SK-N-SH (cell line): Measurements from ENCODE around the gene POC5. TPM values are rescaled to one million over a fixed set of nuclear protein-coding genes. Genes with fewer than 3 reads are reported as not detected.

Source experiments
- CTCF ChIA-PET: fragments of 300-600, 350-600 bp; formaldehyde crosslinking; extraction: SDS; loops from one replicate; lab custom pipeline; 2021; lab: Yijun Ruan, JAX
- POLR2A ChIA-PET: fragments of 350-600 bp; sonication (Branson Sonifier 250); formaldehyde crosslinking; extraction: SDS; loops from one replicate; lab custom pipeline; 2020; ENCODE audit warnings: antibody characterized with exemption, inconsistent platforms; lab: Yijun Ruan, JAX
- DNase-seq: peaks from one replicate; pipeline ENCODE4 v3.0.0; 2012
- H2AFZ ChIP-seq: fragments of 200-600 bp; sonication (generic); 2 replicates; pipeline ENCODE4 v1.8.1; 2016; ENCODE audit warnings: antibody characterized with exemption, mild to moderate bottlenecking, low read depth
- H3F3A ChIP-seq: fragments of 200-600 bp; sonication (generic); replicated peaks from 2 replicates; pipeline ENCODE3; 2016; ENCODE audit warnings: antibody characterized with exemption, mild to moderate bottlenecking; ENCODE audit not compliant: insufficient read depth
- H3K27ac ChIP-seq, 2 experiments: fragments of 200-500 bp in 1 of 2; fragments of 200-600 bp in 1 of 2; sonication (Bioruptor generic) in 1 of 2; sonication (generic), shearing (Covaris generic) in 1 of 2; 2 replicates each; pipeline versions ENCODE4 v1.5.1 to v1.6.1; 2014 to 2016; ENCODE audit warnings: low read depth in 2 of 2, inconsistent platforms in 1 of 2, low read length in 1 of 2, mild to moderate bottlenecking in 1 of 2, mixed read lengths in 1 of 2
- H3K27me3 ChIP-seq: fragments of 200-600 bp; sonication (generic), shearing (Covaris generic); 2 replicates; pipeline ENCODE4 v1.6.1; 2016; ENCODE audit warnings: mixed run types; ENCODE audit not compliant: insufficient read depth
- H3K36me3 ChIP-seq, 2 experiments: fragments of 200-500 bp in 1 of 2; fragments of 200-600 bp in 1 of 2; sonication (Bioruptor generic) in 1 of 2; sonication (generic) in 1 of 2; replicated peaks in 1 of 2; 2 replicates each; pipeline versions ENCODE3 to v1.5.1; 2014 to 2016; ENCODE audit warnings: low read length in 1 of 2, mild to moderate bottlenecking in 1 of 2; ENCODE audit not compliant: insufficient read depth in 2 of 2, control insufficient read depth in 1 of 2
- H3K4me1 ChIP-seq, 2 experiments: fragments of 200-500 bp in 1 of 2; fragments of 200-600 bp in 1 of 2; sonication (Bioruptor generic) in 1 of 2; sonication (generic), shearing (Covaris generic) in 1 of 2; 2 replicates each; pipeline versions ENCODE4 v1.5.1 to v1.6.1; 2014 to 2016; ENCODE audit warnings: low read depth in 1 of 2, low read length in 1 of 2, mixed run types in 1 of 2; ENCODE audit not compliant: insufficient read depth in 2 of 2, control insufficient read depth in 1 of 2
- H3K4me2 ChIP-seq: fragments of 200-600 bp; sonication (generic), shearing (Covaris generic); 2 replicates; pipeline ENCODE4 v1.6.1; 2017; ENCODE audit warnings: mixed run types
- H3K4me3 ChIP-seq, 2 experiments: fragments of 200-500 bp in 1 of 2; fragments of 200-600 bp in 1 of 2; sonication (Bioruptor generic) in 1 of 2; sonication (generic), shearing (Covaris generic) in 1 of 2; 2 replicates each; pipeline versions ENCODE4 v1.5.1 to v1.8.1; 2014 to 2016; ENCODE audit warnings: low read depth in 2 of 2, inconsistent platforms in 1 of 2, low read length in 1 of 2, mild to moderate bottlenecking in 1 of 2, mixed read lengths in 1 of 2, moderate library complexity in 1 of 2
- H3K79me2 ChIP-seq: fragments of 200-600 bp; sonication (generic); 2 replicates; pipeline ENCODE4 v1.8.1; 2017; ENCODE audit warnings: mild to moderate bottlenecking; ENCODE audit not compliant: insufficient read depth
- H3K9ac ChIP-seq: fragments of 200-600 bp; sonication (generic); 2 replicates; pipeline ENCODE4 v1.6.1; 2017; ENCODE audit warnings: mixed run types
- H3K9me2 ChIP-seq: fragments of 200-600 bp; sonication (generic); 2 replicates; pipeline ENCODE4 v1.6.1; 2017; ENCODE audit warnings: mixed run types
- H3K9me3 ChIP-seq: fragments of 200-600 bp; sonication (generic); 2 replicates; pipeline ENCODE4 v1.6.1; 2017; ENCODE audit warnings: mixed run types, mild to moderate bottlenecking, moderate library complexity
- H4K20me1 ChIP-seq: fragments of 200-600 bp; sonication (generic); 2 replicates; pipeline ENCODE4 v1.6.1; 2017; ENCODE audit warnings: mild to moderate bottlenecking, mixed run types; ENCODE audit not compliant: insufficient read depth
- EP300 ChIP-seq, 2 experiments: IDR thresholded peaks; 2 replicates each; pipeline versions ENCODE4 v1.4.0 to v1.6.1; 2012; ENCODE audit warnings: borderline replicate concordance in 1 of 2, low read depth in 1 of 2, low read length in 1 of 2
- EZH2phosphoT487 ChIP-seq: fragments of 200-600 bp; sonication (generic); IDR thresholded peaks from 2 replicates; pipeline ENCODE4 v1.6.1; 2017; ENCODE audit warnings: low read depth, mixed run types, mild to moderate bottlenecking, antibody characterized with exemption, moderate library complexity, borderline replicate concordance
- FOXM1 ChIP-seq: IDR thresholded peaks from 2 replicates; pipeline ENCODE4 v1.4.0; 2012; ENCODE audit warnings: low read depth, mild to moderate bottlenecking
- GABPA ChIP-seq: IDR thresholded peaks from 2 replicates; pipeline ENCODE4 v1.4.0; 2012; ENCODE audit warnings: low read depth, mild to moderate bottlenecking
- GATA2 ChIP-seq: sonication (generic); formaldehyde crosslinking; IDR thresholded peaks from 2 replicates; pipeline ENCODE4 v1.5.0; 2020; ENCODE audit warnings: mild to moderate bottlenecking, missing genetic modification reagents
- IRF3 ChIP-seq: fragments of 150-350 bp; IDR thresholded peaks from 2 replicates; pipeline ENCODE4 v1.6.1; 2016; ENCODE audit warnings: mild to moderate bottlenecking, low read depth, low read length
- JUND ChIP-seq: IDR thresholded peaks from 2 replicates; pipeline ENCODE4 v1.4.0; 2012
- MXI1 ChIP-seq: IDR thresholded peaks from 2 replicates; pipeline ENCODE4 v1.6.1; 2012; ENCODE audit warnings: mild to moderate bottlenecking, low read depth, low read length, improper control_type of control experiment
- NRF1 ChIP-seq: IDR thresholded peaks from 2 replicates; pipeline ENCODE4 v1.6.1; 2012; ENCODE audit warnings: low read depth, mild to moderate bottlenecking, low read length
- PBX3 ChIP-seq: IDR thresholded peaks from 2 replicates; pipeline ENCODE4; 2012
- POLR2AphosphoS5 ChIP-seq: IDR thresholded peaks from 2 replicates; pipeline ENCODE4 v1.6.1; 2012; ENCODE audit warnings: low read depth, low read length
- RXRA ChIP-seq: IDR thresholded peaks from 2 replicates; pipeline ENCODE4 v1.4.0; 2012; ENCODE audit warnings: low read depth, mild to moderate bottlenecking, borderline replicate concordance
- SIN3A ChIP-seq: IDR thresholded peaks from 2 replicates; pipeline ENCODE4 v1.6.1; 2012; ENCODE audit warnings: low read depth, mild to moderate bottlenecking, low read length, moderate library complexity, borderline replicate concordance
- SMC3 ChIP-seq: IDR thresholded peaks from 2 replicates; pipeline ENCODE4 v1.6.1; 2012; ENCODE audit warnings: low read depth, low read length, improper control_type of control experiment
- TCF12 ChIP-seq: IDR thresholded peaks from 2 replicates; pipeline ENCODE4 v1.4.0; 2012
- WGBS: methylation state at CpG from one replicate; pipeline ENCODE4 v1.1.6; 2017; ENCODE audit warnings: low lambda C conversion rate; 5-methylcytosine and 5-hydroxymethylcytosine counted together
- polyA plus RNA-seq, 3 experiments: library from polyadenylated mRNA; depleted of rRNA; stranded (reverse); fragments of >200 nt; gene quantifications; 2 replicates each; pipeline ENCODE4 v1.2.3, GENCODE V29; 2012
- TF ChIP-seq, protein P1 (sequence below): fragments of 200-600 bp; sonication (generic); IDR thresholded peaks from 2 replicates; pipeline ENCODE4 v1.6.1; 2017; ENCODE audit warnings: antibody characterized with exemption, mild to moderate bottlenecking, moderate library complexity
- TF ChIP-seq, protein P2 (sequence below): fragments of 150-350 bp; IDR thresholded peaks from 2 replicates; pipeline ENCODE4 v1.6.1; 2017; ENCODE audit warnings: antibody characterized with exemption, low read length, low read depth, borderline replicate concordance
- TF ChIP-seq, protein P3 (sequence below): IDR thresholded peaks from 2 replicates; pipeline ENCODE4 v1.4.0; 2012; ENCODE audit warnings: low read depth

POC5 gene
- polyA plus RNA-seq, 1 of the 3 experiments (the other 2 are of a cell fraction): 15.9 TPM

DNA sequence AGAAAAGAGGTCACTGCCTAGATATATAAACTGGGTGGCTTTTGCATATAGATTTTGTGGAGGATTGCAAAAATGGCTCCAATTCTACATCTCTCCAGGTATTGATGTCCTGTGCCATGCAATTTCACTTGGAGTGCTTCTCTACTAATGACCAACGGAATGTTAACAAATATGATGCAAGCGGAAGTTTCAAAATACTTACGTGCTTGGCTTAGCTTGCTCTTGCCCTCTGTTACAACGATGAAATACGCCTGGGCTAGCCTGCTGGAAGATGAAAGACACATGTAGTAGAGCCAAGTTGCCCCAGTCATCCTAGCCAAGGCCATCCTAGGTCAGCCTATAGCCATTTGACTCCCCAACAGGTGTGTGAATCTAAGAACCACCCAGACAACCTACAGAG, 3.6 kb upstream of the POC5 start:
- TF ChIP-seq EP300 (IDR thresholded peaks at IDR 0.05; ENCODE audit: borderline replicate concordance in 1 of 2, low read depth in 1 of 2, low read length in 1 of 2): no peak
- TF ChIP-seq TCF12: no peak
- no peak for TF ChIP-seq NRF1
- TF ChIP-seq POLR2AphosphoS5: no peak
- no peak for TF ChIP-seq GATA2 (CRISPR knock-in tag)
- TF ChIP-seq IRF3: no peak
- no peak for TF ChIP-seq PBX3
- no peak for TF ChIP-seq JUND
- no peak for TF ChIP-seq FOXM1
- no peak for TF ChIP-seq RXRA
- no peak for TF ChIP-seq SIN3A
- no peak for TF ChIP-seq GABPA
- TF ChIP-seq, protein P1, sequence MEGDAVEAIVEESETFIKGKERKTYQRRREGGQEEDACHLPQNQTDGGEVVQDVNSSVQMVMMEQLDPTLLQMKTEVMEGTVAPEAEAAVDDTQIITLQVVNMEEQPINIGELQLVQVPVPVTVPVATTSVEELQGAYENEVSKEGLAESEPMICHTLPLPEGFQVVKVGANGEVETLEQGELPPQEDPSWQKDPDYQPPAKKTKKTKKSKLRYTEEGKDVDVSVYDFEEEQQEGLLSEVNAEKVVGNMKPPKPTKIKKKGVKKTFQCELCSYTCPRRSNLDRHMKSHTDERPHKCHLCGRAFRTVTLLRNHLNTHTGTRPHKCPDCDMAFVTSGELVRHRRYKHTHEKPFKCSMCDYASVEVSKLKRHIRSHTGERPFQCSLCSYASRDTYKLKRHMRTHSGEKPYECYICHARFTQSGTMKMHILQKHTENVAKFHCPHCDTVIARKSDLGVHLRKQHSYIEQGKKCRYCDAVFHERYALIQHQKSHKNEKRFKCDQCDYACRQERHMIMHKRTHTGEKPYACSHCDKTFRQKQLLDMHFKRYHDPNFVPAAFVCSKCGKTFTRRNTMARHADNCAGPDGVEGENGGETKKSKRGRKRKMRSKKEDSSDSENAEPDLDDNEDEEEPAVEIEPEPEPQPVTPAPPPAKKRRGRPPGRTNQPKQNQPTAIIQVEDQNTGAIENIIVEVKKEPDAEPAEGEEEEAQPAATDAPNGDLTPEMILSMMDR: no peak
- TF ChIP-seq SMC3: no peak
- TF ChIP-seq, protein P2, sequence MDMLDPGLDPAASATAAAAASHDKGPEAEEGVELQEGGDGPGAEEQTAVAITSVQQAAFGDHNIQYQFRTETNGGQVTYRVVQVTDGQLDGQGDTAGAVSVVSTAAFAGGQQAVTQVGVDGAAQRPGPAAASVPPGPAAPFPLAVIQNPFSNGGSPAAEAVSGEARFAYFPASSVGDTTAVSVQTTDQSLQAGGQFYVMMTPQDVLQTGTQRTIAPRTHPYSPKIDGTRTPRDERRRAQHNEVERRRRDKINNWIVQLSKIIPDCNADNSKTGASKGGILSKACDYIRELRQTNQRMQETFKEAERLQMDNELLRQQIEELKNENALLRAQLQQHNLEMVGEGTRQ: no peak
- TF ChIP-seq MXI1: no peak
- TF ChIP-seq, protein P3, sequence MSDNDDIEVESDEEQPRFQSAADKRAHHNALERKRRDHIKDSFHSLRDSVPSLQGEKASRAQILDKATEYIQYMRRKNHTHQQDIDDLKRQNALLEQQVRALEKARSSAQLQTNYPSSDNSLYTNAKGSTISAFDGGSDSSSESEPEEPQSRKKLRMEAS: no peak
- no peak for TF ChIP-seq EZH2phosphoT487
- TF ChIP-seq, all 33 proteins: peak for 0
- Histone ChIP-seq H4K20me1 (no peaks in the 10 kb centered on the region), H3K4me2 (no peak overlapping the region), H3K4me3 (no peak overlapping the region), H3K36me3 (no peaks in the 10 kb centered on the region), H3K4me1 (peaks cover 0 to 2% of the 10 kb centered on the region in 2 experiments; a peak in 3 of 4 replicates), H3F3A (peaks cover 9% of the 10 kb centered on the region), H3K9me3 (no peaks in the 10 kb centered on the region), H2AFZ (no peak overlapping the region), H3K79me2 (peaks cover 9% of the 10 kb centered on the region), H3K9me2 (no peaks in the 10 kb centered on the region), H3K27me3 (no peaks in the 10 kb centered on the region), H3K27ac (no peak overlapping the region), H3K9ac (no peak overlapping the region)
- 54% methylated on average over 5 of the region's 5 CpGs for WGBS
- no peak for DNase-seq
- ChIA-PET POLR2A (no interaction called here), CTCF (interaction anchor here (0.7 kb wide), 1 partner anchor 536 kb away, joined by 3 read pairs; no protein-coding TSS in a partner anchor)
